Measurements from ENCODE around the gene KIF6.

The KIF6 gene

GRCh38 chr6:39343396-39343870 lies 381.8 kb downstream of the KIF6 start:
- peak overlapping the region; percentile 73 to 95 (median 86) for H3K27ac ChIP-seq
- peaks cover 0 to 10% (median 8%) of the 10 kb centered on the region in 11 experiments; a peak in 11 of 22 replicates for H3K9me3 ChIP-seq (replicated peaks in 1 of 11)
- no peak for TF ChIP-seq Cebpa-rat (IDR thresholded peaks at IDR 0.05)
- no peaks in the 10 kb centered on the region for H3K27me3 ChIP-seq
- H3K4me2 ChIP-seq = peak overlapping the region; percentile 76 to 93 (median 87)
- H3K9ac ChIP-seq = peak overlapping the region; percentile 2 to 80 (median 73); a peak in 20 of 22 replicates
- no peak overlapping the region for H3K4me3 ChIP-seq
- H3K4me1 ChIP-seq = peaks cover 64 to 97% (median 89%) of the 10 kb centered on the region in 10 experiments
- H4K20me1 ChIP-seq = no peaks in the 10 kb centered on the region
- H3K36me3 ChIP-seq = no peaks in the 10 kb centered on the region

- no peak for TF ChIP-seq Cebpa-rat (IDR thresholded peaks at IDR 0.05)
- H3K36me3 ChIP-seq = no peaks in the 10 kb centered on the region
- H3K9me3 ChIP-seq (replicated peaks in 1 of 11) = peaks cover 0 to 10% (median 8%) of the 10 kb centered on the region in 11 experiments; a peak in 11 of 22 replicates
- H3K27ac ChIP-seq = peak overlapping the region; percentile 73 to 95 (median 86)
- H3K4me1 ChIP-seq = peaks cover 70 to 98% (median 94%) of the 10 kb centered on the region in 10 experiments
- H4K20me1 ChIP-seq = no peaks in the 10 kb centered on the region
- H3K4me2 ChIP-seq = peak overlapping the region; percentile 76 to 93 (median 87)
- H3K9ac ChIP-seq = peak overlapping the region; percentile 2 to 80 (median 73); a peak in 20 of 22 replicates
- H3K27me3 ChIP-seq = no peaks in the 10 kb centered on the region
- H3K4me3 ChIP-seq = no peak overlapping the region
Observed at GRCh38 chr6:39342692-39343395, 382.4 kb downstream of the KIF6 start.

GRCh38 chr6:39341937-39342336 lies 383.3 kb downstream of the KIF6 start:
- no peak overlapping the region for H3K4me3 ChIP-seq
- H3K27me3 ChIP-seq = no peaks in the 10 kb centered on the region
- peak overlapping the region; percentile 76 to 93 (median 87) for H3K4me2 ChIP-seq
- TF ChIP-seq Cebpa-rat (IDR thresholded peaks at IDR 0.05) = no peak
- H3K36me3 ChIP-seq = no peaks in the 10 kb centered on the region
- peaks cover 0 to 10% (median 8%) of the 10 kb centered on the region in 11 experiments; a peak in 11 of 22 replicates for H3K9me3 ChIP-seq (replicated peaks in 1 of 11)
- no peaks in the 10 kb centered on the region for H4K20me1 ChIP-seq
- peak overlapping the region in 6 of 11 experiments; percentile 72 to 80 (median 78); a peak in 8 of 22 replicates for H3K9ac ChIP-seq
- peaks cover 78 to 96% (median 93%) of the 10 kb centered on the region in 10 experiments for H3K4me1 ChIP-seq
- peak overlapping the region in 9 of 11 experiments; percentile 73 to 95 (median 90); a peak in 17 of 22 replicates for H3K27ac ChIP-seq

- H4K20me1 ChIP-seq = no peaks in the 10 kb centered on the region
- peaks cover 81 to 95% (median 92%) of the 10 kb centered on the region in 10 experiments for H3K4me1 ChIP-seq
- H3K4me3 ChIP-seq = no peak overlapping the region
- TF ChIP-seq Cebpa-rat (IDR thresholded peaks at IDR 0.05) = no peak
- H3K27me3 ChIP-seq = no peaks in the 10 kb centered on the region
- no peaks in the 10 kb centered on the region for H3K36me3 ChIP-seq
- H3K27ac ChIP-seq = peak overlapping the region in 8 of 11 experiments; percentile 62 to 95 (median 88); a peak in 11 of 22 replicates
- peak overlapping the region in 3 of 11 experiments; percentile 29 to 78 (median 77); a peak in 3 of 22 replicates for H3K9ac ChIP-seq
- H3K9me3 ChIP-seq (replicated peaks in 1 of 11) = peaks cover 0 to 10% (median 8%) of the 10 kb centered on the region in 11 experiments; a peak in 11 of 22 replicates
- peak overlapping the region; percentile 76 to 93 (median 87) for H3K4me2 ChIP-seq
Observed at GRCh38 chr6:39341352-39341751, 383.9 kb downstream of the KIF6 start.

GRCh38 chr6:39339868-39340550 lies 385.2 kb downstream of the KIF6 start:
- peaks cover 85 to 97% (median 95%) of the 10 kb centered on the region in 10 experiments for H3K4me1 ChIP-seq
- H3K36me3 ChIP-seq = no peaks in the 10 kb centered on the region
- H3K9ac ChIP-seq = peak overlapping the region; percentile 16 to 58 (median 40); a peak in 15 of 22 replicates
- peak overlapping the region in 1 of 10 experiments; percentile 12; a peak in 2 of 20 replicates for H3K4me3 ChIP-seq
- no peaks in the 10 kb centered on the region; a peak in 1 of 22 replicates for H4K20me1 ChIP-seq
- peak overlapping the region; percentile 76 to 93 (median 87) for H3K4me2 ChIP-seq
- TF ChIP-seq Cebpa-rat (IDR thresholded peaks at IDR 0.05) = no peak
- H3K27me3 ChIP-seq = no peaks in the 10 kb centered on the region
- H3K9me3 ChIP-seq (replicated peaks in 1 of 11) = peaks cover 0 to 10% (median 8%) of the 10 kb centered on the region in 11 experiments; a peak in 11 of 22 replicates
- H3K27ac ChIP-seq = peak overlapping the region in 10 of 11 experiments; percentile 1 to 95 (median 60); a peak in 17 of 22 replicates

GRCh38 chr6:39339096-39339867 lies 385.9 kb downstream of the KIF6 start:
- no peak for TF ChIP-seq Cebpa-rat (IDR thresholded peaks at IDR 0.05)
- Histone ChIP-seq H3K4me3 (no peak overlapping the region; a peak in 1 of 20 replicates), H3K27ac (peak overlapping the region in 9 of 11 experiments; percentile 1 to 95 (median 62); a peak in 17 of 22 replicates), H3K4me2 (peak overlapping the region; percentile 76 to 93 (median 87)), H3K36me3 (no peaks in the 10 kb centered on the region), H4K20me1 (no peaks in the 10 kb centered on the region; a peak in 1 of 22 replicates), H3K9ac (peak overlapping the region in 10 of 11 experiments; percentile 16 to 58 (median 40); a peak in 13 of 22 replicates), H3K4me1 (peaks cover 86 to 96% (median 93%) of the 10 kb centered on the region in 10 experiments), H3K9me3 (replicated peaks in 1 of 11) (peaks cover 0 to 8% (median 5%) of the 10 kb centered on the region in 11 experiments; a peak in 11 of 22 replicates), H3K27me3 (no peaks in the 10 kb centered on the region)

GRCh38 chr6:39338397-39338796 lies 386.8 kb downstream of the KIF6 start:
- H3K9me3 ChIP-seq (replicated peaks in 1 of 11) = no peaks in the 10 kb centered on the region
- peak overlapping the region in 5 of 11 experiments; percentile 19 to 92 (median 44); a peak in 7 of 22 replicates for H3K27ac ChIP-seq
- no peak overlapping the region for H3K4me3 ChIP-seq
- peak overlapping the region; percentile 73 to 93 (median 87) for H3K4me2 ChIP-seq
- peaks cover 79 to 90% (median 86%) of the 10 kb centered on the region in 10 experiments for H3K4me1 ChIP-seq
- H3K36me3 ChIP-seq = no peaks in the 10 kb centered on the region
- H4K20me1 ChIP-seq = no peaks in the 10 kb centered on the region; a peak in 1 of 22 replicates
- H3K9ac ChIP-seq = peak overlapping the region in 1 of 11 experiments; percentile 19; a peak in 1 of 22 replicates
- no peaks in the 10 kb centered on the region for H3K27me3 ChIP-seq
- TF ChIP-seq Cebpa-rat (IDR thresholded peaks at IDR 0.05) = no peak

All from BLaER1 treated with 17β-estradiol and CSF1 and Interleukin-3, amounts not matched to agents 10 nM and 100 nM (cell line).